Frontal cortex (tissue), 4 donors: ENCODE results near the gene NXN. TPM values are rescaled to one million over a fixed set of nuclear protein-coding genes. Genes with fewer than 3 reads are reported as not detected.
"Not testable (repeated sequence)": the region's sequence is repeated elsewhere in the genome, so short reads cannot be mapped to it uniquely, and the experiment has no call there.

Source experiments
- DNase-seq, 2 donors: peaks; one replicate each; pipeline ENCODE4 v3.0.0; 2012; ENCODE audit warnings: low spot score in 2 of 2
- FAIRE-seq: peaks from 2 replicates; lab custom pipeline; 2012; peaks lifted over from hg19 to GRCh38; lab: Jason Lieb, UNC
- total RNA-seq: library from RNA; depleted of rRNA; stranded (reverse); fragments of >200 nt; gene quantifications from one replicate; pipeline ENCODE4 v1.2.3, GENCODE V29; 2014
- donor health status: control.
- donor health status: control.
- donor health status: control.

The NXN gene
- total RNA-seq, 1 donor from 2014 or later = 18.3 TPM

GRCh38 chr17:811051-811784 is 168.4 kb downstream of the NXN start:
- DNase-seq = no peak
- no peak for FAIRE-seq

DNA sequence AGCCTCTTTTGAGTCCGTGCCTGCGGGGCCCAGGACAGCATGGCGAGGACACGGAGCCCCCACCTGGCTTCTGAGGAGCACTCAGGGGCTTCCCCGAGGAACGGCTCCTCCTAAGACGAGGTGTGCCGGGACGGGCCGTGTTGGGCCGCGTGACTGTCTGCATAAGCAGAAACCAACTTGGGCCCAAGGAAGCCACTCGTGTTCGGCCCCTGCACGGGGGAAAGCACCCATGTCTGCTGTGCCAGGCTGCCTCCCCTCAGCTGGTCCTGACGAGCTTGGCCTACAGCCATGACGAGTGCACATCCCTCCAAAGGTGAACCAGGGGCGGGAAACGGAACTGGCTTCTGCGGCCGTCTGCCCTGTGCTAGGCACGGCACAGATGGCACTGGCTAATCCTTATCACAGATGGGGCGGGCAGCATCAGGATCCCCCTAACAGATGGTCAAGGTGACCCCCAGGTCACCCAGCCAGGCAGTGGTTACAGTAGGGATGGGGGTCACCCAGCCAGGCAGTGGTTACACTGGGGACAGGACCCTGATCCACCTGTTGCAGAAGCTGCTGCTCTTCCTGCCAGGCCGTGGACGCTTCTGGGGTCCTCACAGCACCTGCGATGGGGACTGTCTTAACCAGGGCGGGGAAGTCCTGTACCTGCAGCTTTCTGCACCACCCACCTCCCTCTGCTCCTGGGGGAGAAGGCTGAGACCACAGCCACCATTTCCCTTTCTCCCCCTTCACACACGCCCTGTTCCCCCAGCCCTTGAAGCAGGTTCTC is 171.9 kb downstream of the NXN start:
- FAIRE-seq = no peak

DNA sequence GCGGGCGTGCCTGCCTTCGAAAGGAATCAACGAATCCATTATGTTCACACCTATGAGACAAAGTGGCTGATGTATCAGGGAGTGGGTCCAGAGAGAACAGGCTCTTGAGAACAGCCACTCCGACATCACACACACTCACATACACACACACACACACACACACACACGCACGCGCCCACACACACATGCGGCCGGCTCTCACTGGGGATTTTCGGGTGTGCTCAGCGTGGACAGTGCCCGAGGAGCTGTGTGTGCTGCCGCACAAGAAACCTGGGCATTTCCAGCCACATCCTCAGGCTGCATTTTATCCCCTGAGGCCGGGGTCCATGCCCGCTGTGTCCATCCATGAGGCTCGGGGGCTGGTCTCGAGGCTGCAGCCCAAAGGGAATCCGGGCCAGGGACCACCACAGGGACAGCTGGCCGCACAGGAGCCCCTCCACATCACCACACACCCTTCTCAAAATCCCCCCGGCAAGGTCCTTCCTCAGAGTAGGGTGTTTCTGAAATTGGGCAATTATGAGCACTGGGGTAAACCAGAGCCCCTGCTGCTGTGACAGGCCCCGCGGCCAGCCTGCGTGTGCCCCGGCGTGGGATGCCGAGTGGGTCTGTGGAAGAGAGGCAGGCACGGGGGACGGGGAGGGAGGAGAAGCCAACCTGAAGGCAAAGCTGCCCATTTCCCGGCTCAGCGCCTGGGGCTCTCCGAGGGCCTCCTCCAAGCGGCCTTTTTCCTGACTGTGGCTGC is 172.6 kb downstream of the NXN start:
- FAIRE-seq (no peak), DNase-seq (no peak)

More for the DNA sequence above, 171.9 kb downstream of the NXN start:
- no peak for DNase-seq

GRCh38 chr17:806346-806745 is 173.2 kb downstream of the NXN start:
- no peak for DNase-seq
- no peak for FAIRE-seq

GRCh38 chr17:805886-806285 is 173.7 kb downstream of the NXN start:
- not testable (repeated sequence) for FAIRE-seq, DNase-seq

DNA sequence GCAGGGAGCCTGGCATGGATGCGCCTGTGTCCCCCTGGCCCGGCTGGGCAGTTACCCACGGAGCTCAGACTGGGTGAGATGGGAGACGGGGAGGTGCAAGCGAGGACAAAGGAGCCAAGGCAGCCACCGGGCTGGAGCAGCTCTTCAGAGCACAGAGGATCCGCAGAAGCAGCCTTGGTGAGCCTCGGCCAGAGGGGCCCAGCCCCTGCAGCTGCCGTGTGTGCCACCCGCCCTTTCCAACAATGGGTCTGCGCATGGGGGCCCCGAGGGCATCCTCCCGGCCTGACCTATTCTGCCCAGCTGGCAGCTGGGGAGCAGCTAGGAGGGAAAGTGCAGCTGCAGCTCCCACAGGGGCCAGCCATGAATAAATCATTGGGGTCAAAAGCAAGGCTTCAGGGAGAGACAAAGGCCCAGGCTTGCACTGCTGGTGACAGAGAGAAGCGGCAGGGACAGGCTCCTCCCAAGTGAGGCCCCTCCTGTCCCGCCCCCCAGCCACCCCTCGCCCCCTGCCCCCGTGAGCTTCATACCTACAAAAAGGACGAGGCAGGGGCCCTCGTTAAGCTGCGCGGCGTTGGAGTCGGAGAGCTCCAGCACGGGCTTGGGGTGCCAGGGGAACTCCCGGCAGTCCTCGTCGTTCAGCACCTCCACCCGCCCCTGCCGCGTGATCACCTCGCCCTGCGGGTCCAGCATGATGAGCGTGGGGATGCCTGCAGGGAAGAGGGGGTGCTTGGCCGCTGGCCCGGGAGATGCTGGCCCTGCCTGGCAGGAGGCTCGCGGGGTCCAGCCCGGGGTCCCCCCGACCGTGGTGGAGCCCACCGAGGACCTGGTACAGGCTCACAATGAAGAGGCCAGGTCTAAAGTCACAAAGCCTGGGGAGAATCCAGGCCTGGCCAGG is 174.8 kb downstream of the NXN start:
- FAIRE-seq (no peak), DNase-seq (no peak)

- no peak for FAIRE-seq
- DNase-seq = no peak
Measured at GRCh38 chr17:802901-803881, 176.4 kb downstream of the NXN start.

- DNase-seq (no peak), FAIRE-seq (no peak)
Measured at GRCh38 chr17:802481-802880, 177.1 kb downstream of the NXN start.

DNA sequence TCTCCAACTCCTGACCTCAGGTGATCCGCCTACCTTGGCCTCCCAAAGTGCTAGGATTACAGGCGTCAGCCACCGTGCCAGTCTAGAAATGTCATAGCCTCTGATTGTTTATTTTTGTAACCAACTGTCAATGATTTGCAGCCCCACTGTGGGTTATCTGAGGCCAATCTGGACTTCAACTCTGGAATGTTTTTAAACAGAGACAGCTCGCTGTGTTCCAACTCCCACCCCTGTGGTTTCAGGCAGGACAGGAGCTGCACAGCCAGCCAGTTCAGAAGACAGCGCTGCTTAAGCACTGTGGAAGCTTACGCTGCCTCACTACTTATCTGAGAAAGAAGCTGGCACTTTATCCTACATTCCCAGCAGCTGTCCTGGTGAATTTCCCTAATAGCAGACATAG is 177.9 kb downstream of the NXN start:
- DNase-seq = no peak
- no peak for FAIRE-seq

DNA sequence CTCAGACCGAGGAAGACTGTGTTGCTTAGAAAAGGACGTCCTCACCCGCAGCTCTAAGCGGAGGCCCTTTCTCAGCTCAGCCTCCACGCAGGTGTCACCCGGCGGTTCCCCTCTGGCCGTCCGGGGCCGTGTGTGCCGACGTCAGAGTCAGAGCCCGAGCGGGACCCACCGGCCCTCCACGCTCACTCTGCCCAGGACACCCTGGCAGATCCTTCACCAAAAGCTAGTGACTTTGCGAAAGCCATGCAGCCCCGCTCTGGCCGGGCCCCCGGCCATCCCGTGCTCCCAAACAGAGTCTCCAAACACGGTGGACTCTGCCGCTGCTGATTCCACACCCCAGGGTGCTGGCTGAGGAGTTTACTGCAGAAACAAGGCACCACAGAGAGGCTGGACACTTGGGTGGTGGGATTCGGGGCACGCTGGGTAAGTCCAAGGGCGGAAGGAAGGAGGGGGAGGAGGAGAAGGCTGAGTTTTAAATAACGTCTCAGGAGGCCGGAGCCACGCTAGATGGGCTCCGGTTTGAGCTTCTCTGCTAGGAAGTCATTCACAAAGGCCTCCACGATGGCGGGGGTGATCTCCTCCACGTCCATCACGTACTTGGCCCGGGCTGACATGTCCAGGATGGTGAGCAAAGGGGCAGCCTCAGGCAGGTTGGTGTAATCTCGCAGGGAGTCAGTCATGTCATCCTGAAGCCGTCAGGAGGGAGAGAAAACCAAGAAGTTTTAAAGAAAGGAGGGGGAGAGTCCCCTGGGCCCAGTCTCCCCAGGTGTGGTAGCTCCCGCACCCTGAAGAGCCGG is 178.9 kb downstream of the NXN start:
- no peak for DNase-seq
- no peak for FAIRE-seq

DNA sequence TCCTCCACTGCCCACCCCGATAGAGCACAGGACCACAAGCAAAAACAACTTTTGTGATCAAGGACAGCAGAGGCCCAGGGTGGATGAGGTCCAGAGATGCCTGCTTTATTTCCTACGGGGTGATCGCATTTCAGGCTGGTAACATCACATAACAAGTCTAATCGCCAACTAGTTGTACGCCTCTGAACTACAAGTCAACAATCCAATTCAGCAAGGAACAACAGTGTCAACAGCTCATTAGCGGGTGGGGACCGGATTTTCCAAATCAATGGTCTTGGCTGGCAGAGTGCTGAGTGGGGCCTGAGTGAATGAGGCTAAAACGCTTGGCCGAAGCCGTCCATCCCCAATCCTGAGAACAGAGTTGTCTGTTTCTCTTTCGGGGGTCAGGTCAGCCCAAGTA is 180.3 kb downstream of the NXN start:
- no peak for FAIRE-seq
- DNase-seq = no peak

GRCh38 chr17:798246-798645 is 181.3 kb downstream of the NXN start:
- FAIRE-seq (no peak), DNase-seq (no peak)

DNA sequence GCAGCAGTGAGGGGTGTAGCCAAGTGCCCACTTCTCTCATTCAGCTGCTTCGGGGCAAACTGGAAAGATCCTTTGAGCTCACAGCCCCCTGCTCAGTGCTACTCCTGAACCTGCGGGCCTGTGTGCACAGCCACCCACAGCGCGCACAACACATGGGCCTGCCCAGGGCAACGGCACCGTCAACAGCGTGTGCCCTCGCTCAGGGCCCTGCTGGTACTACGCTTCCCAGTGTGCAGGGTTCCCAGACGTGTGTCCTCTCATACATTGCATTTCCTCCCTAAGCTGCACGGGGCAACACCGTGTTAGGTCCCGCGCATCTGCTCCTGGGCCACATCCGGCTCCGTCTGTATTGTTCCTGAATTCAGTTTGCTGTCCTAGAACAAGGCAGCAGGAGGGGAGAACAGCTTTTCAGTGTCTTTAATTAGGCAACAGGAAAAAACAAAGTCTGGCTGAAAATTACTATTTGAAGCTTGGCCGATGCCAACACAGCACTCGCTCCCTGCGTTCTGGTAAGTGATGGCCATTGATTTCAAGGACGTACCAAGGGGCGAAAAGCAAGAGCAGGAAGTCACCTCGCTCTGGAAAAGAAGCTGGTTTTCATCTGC is 182.2 kb downstream of the NXN start:
- no peak for FAIRE-seq

GRCh38 chr17:796609-797008 is 183.0 kb downstream of the NXN start:
- FAIRE-seq = no peak
- DNase-seq = no peak

More for the DNA sequence above, 182.2 kb downstream of the NXN start:
- no peak for DNase-seq

DNA sequence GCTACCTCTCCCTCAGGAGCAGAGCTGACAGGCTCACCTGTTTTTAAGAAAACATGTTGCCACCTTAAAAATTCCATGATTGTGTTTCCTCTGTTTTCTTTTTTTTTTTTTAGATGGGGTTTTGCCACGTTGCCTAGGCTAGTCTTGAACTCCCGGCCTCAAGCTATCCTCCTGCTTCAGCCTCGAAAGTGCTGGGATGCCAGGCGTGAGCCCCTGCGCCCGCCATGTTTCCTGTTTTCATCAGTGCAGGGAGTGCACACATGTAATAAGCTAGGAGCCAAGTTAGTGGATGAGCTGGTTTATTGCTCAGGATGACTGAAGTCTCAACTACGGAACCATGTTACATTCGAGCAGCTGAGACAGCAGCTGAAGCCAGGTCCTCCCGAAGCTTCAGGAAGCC is 183.9 kb downstream of the NXN start:
- DNase-seq = no peak
- FAIRE-seq = no peak

- FAIRE-seq (no peak), DNase-seq (no peak)
Measured at GRCh38 chr17:795276-795675, 184.3 kb downstream of the NXN start.

- DNase-seq = peak; percentile 85 to 91
- peak; percentile 60 for FAIRE-seq
Measured at GRCh38 chr17:794876-795275, 184.7 kb downstream of the NXN start.
